OCI-LY7 (cell line): Measurements from ENCODE around the gene AGTR1. TPM values are rescaled to one million over a fixed set of nuclear protein-coding genes. Genes with fewer than 3 reads are reported as not detected.

ENCODE experiments used
- BruUV-seq: library from RNA; stranded (reverse); fragments of 400-500 nt; replicated peaks from 2 replicates; lab custom pipeline; 2021; lab: Mats Ljungman, UMichigan
- CTCF ChIA-PET: fragments of 300-600 bp; sonication (Branson Sonifier 250); formaldehyde crosslinking; loops from one replicate; lab custom pipeline; 2022; ENCODE audit warnings: antibody characterized with exemption; ENCODE audit not compliant: unreplicated experiment; lab: Charles Lee
- POLR2A ChIA-PET: fragments of 300-600 bp; sonication (Branson Sonifier 250); formaldehyde crosslinking; loops from one replicate; lab custom pipeline; 2022; ENCODE audit warnings: antibody characterized with exemption; lab: Charles Lee
- DNase-seq: peaks from one replicate; pipeline ENCODE4 v3.0.0-alpha.2; 2015; ENCODE audit warnings: low spot score
- H2AFZ ChIP-seq: fragments of 200-600 bp; sonication (generic), shearing (Covaris generic); 2 replicates; pipeline ENCODE4 v1.6.1; 2014; ENCODE audit warnings: mild to moderate bottlenecking, antibody characterized with exemption, low read length, moderate library complexity
- H3K27ac ChIP-seq: fragments of 200-600 bp; sonication (generic); 2 replicates; pipeline ENCODE4 v1.5.1; 2014; ENCODE audit warnings: mixed run types, low read depth, mild to moderate bottlenecking, moderate library complexity, low read length, inconsistent platforms; ENCODE audit not compliant: poor library complexity, severe bottlenecking
- H3K36me3 ChIP-seq: fragments of 200-600 bp; sonication (generic); 2 replicates; pipeline ENCODE4 v1.6.1; 2014; ENCODE audit warnings: mild to moderate bottlenecking, antibody characterized with exemption, low read length, moderate library complexity, mixed read lengths; ENCODE audit not compliant: insufficient read depth
- H3K4me1 ChIP-seq: fragments of 200-600 bp; sonication (generic); 2 replicates; pipeline ENCODE4 v1.5.1; 2014; ENCODE audit warnings: mild to moderate bottlenecking, low read length; ENCODE audit not compliant: insufficient read depth, poor library complexity, severe bottlenecking
- H3K4me2 ChIP-seq: fragments of 200-600 bp; sonication (generic); 2 replicates; pipeline ENCODE4 v1.6.1; 2014; ENCODE audit warnings: mild to moderate bottlenecking, low read length
- H3K4me3 ChIP-seq: fragments of 200-600 bp; sonication (generic); 2 replicates; pipeline ENCODE4 v1.5.1; 2014; ENCODE audit warnings: mild to moderate bottlenecking, low read depth, low read length; ENCODE audit not compliant: poor library complexity, severe bottlenecking
- H3K79me2 ChIP-seq: fragments of 200-600 bp; sonication (generic); 2 replicates; pipeline ENCODE4 v1.6.1; 2016; ENCODE audit warnings: low read depth, mild to moderate bottlenecking, low read length, moderate library complexity, mixed read lengths; ENCODE audit not compliant: insufficient read depth
- H3K9me2 ChIP-seq: fragments of 200-600 bp; sonication (generic); 2 replicates; pipeline ENCODE4 v1.6.1; 2016; ENCODE audit warnings: mild to moderate bottlenecking, low read length, mixed read lengths; ENCODE audit not compliant: insufficient read depth
- H3K9me3 ChIP-seq: fragments of 200-600 bp; sonication (generic); 2 replicates; pipeline ENCODE4 v1.6.1; 2014; ENCODE audit warnings: mild to moderate bottlenecking, mixed run types, low read length, mixed read lengths
- H4K20me1 ChIP-seq: fragments of 200-600 bp; sonication (generic); 2 replicates; pipeline ENCODE4 v1.6.1; 2014; ENCODE audit warnings: mild to moderate bottlenecking, antibody characterized with exemption, low read length, moderate library complexity, mixed read lengths; ENCODE audit not compliant: insufficient read depth
- EZH2phosphoT487 ChIP-seq: fragments of 200-600 bp; sonication (generic); IDR thresholded peaks from 2 replicates; pipeline ENCODE4 v1.6.1; 2018; ENCODE audit warnings: low read depth, borderline replicate concordance, mild to moderate bottlenecking, mixed run types, antibody characterized with exemption, low read length, moderate library complexity, mixed read lengths
- intact Hi-C: fragments of 100-400 bp; cut with micrococcal nuclease; formaldehyde crosslinking; loops from one replicate; pipeline ENCODE4 v1.10.0; 2022; ENCODE audit not compliant: unreplicated experiment
- total RNA-seq, 2 experiments: library from RNA; depleted of rRNA in 1 of 2; stranded (reverse); fragments of >200 nt in 1 of 2; shearing (Covaris generic) in 1 of 2; gene quantifications; 2 replicates each; pipeline ENCODE4 v1.2.3, GENCODE V29; 2014 to 2022
- TF ChIP-seq, protein P1 (sequence below): fragments of 200-600 bp; sonication (generic); conservative IDR thresholded peaks from 2 replicates; pipeline ENCODE4 v1.5.1; 2014; ENCODE audit warnings: mild to moderate bottlenecking, antibody characterized with exemption, low read length, moderate library complexity, mixed read lengths

The AGTR1 gene
- total RNA-seq, 2 experiments from 2014 or later, result not detected

DNA sequence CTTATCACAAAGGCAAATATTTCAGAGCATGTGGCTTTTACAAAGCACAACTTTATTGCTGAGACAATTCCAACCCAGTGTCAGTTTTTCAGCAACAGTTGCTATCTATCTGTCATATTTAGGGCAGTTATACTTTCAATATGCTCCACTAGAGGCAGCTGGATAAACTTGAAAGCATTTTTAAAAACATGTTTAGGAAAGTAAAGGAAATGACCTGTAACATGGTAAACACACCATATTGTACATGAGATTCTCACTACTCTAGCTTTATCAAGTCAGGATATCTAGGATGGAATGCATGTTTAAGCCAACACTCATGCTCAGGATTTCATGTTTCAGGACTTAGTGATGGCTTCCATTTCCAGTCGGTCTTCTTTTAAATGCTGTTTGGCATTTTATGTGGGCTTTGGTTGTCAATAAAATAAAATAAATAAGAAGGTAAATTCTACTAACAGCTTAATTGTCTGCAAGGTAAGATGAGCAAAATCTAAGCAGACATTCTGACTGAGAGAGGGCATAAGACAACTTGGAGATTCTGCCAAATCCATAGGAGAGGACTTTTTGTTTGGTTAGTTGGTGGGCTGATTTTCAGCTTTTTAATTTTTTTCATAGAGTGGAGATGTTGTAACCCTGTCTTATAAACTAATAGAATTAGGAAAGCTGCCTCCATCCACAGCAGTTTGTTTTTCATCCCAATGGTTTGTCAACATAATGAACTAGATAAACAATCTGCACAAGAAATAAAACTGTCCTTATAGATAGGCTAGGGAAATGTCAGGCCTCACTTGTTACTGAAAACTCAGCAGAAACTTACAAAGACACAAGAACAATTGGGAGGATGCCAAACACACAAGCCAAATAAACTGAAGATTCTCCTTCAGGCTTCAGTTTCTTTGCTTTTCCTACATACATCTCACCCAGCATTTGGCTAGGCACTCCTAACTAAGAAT is 66.6 kb downstream of the AGTR1 start:
- intact Hi-C loops, result no loop called here
- no TSS peak for BruUV-seq
- TF ChIP-seq, protein P1, sequence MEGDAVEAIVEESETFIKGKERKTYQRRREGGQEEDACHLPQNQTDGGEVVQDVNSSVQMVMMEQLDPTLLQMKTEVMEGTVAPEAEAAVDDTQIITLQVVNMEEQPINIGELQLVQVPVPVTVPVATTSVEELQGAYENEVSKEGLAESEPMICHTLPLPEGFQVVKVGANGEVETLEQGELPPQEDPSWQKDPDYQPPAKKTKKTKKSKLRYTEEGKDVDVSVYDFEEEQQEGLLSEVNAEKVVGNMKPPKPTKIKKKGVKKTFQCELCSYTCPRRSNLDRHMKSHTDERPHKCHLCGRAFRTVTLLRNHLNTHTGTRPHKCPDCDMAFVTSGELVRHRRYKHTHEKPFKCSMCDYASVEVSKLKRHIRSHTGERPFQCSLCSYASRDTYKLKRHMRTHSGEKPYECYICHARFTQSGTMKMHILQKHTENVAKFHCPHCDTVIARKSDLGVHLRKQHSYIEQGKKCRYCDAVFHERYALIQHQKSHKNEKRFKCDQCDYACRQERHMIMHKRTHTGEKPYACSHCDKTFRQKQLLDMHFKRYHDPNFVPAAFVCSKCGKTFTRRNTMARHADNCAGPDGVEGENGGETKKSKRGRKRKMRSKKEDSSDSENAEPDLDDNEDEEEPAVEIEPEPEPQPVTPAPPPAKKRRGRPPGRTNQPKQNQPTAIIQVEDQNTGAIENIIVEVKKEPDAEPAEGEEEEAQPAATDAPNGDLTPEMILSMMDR, result no peak
- no peak for TF ChIP-seq EZH2phosphoT487
- DNase-seq, result no peak
- H3K27ac ChIP-seq, result no peak overlapping the region
- no peaks in the 10 kb centered on the region for H3K4me1 ChIP-seq
- POLR2A ChIA-PET, result interaction anchor here (0.6 to 1.0 kb wide), 3 partner anchors 33 to 392 kb away, joined by 3 read pairs; no protein-coding TSS in a partner anchor
- no peaks in the 10 kb centered on the region for H3K79me2 ChIP-seq
- H3K4me2 ChIP-seq, result no peak overlapping the region
- H4K20me1 ChIP-seq, result no peaks in the 10 kb centered on the region
- no peaks in the 10 kb centered on the region for H3K9me2 ChIP-seq
- no peaks in the 10 kb centered on the region for H3K9me3 ChIP-seq
- H2AFZ ChIP-seq, result no peak overlapping the region
- CTCF ChIA-PET, result no interaction called here
- H3K36me3 ChIP-seq, result no peaks in the 10 kb centered on the region
- no peak overlapping the region for H3K4me3 ChIP-seq

DNA sequence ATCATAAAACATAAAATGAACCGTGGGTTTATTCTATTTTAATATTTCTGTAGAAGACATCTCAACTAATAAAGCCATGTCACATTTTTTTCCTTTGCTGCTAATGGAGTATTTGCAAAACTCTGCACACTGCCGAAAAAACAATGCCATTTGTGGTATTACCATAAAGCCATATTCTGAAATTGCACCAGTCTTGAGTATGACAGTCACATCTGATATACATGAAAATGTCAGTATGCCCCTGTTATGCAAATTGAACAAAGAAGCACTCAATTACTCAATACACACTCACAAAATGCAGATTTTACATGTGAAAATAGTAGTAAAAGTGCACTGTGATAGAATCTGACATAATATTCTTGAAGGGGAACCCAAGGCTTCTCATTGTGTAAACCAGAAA is 74.7 kb downstream of the AGTR1 start:
- intact Hi-C loops, result no loop called here
- DNase-seq, result no peak
- no peak overlapping the region for H2AFZ ChIP-seq
- no peak overlapping the region for H3K4me2 ChIP-seq
- no peak overlapping the region for H3K27ac ChIP-seq
- no TSS peak for BruUV-seq
- H3K4me1 ChIP-seq, result no peaks in the 10 kb centered on the region
- no peaks in the 10 kb centered on the region for H3K79me2 ChIP-seq
- no peaks in the 10 kb centered on the region for H3K9me3 ChIP-seq
- ChIA-PET CTCF (no interaction called here), POLR2A (no interaction called here)
- no peaks in the 10 kb centered on the region for H3K36me3 ChIP-seq
- TF ChIP-seq, protein P1, result no peak
- no peak for TF ChIP-seq EZH2phosphoT487
- no peaks in the 10 kb centered on the region for H3K9me2 ChIP-seq
- H4K20me1 ChIP-seq, result no peaks in the 10 kb centered on the region
- no peak overlapping the region for H3K4me3 ChIP-seq

DNA sequence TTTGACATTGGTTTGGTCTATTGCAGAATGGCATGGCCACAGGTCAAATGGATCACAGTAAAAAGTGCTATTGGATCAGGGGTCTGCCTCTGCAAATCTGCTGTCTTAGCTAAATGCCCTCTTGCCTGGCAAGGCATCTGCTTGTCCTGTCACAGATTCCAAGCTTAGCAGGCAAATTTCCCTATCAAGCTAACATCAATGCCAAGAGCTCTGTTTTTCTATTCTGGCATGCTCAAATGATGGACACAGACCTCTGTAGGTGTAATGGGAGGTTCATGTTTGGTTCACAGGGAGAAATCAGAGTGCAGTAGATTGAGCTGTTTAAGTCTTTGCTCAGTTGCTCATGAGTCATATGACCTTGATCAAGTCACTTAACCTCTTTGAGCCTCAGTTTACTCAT is 75.1 kb downstream of the AGTR1 start:
- Histone ChIP-seq H3K27ac (no peak overlapping the region), H3K79me2 (no peaks in the 10 kb centered on the region), H4K20me1 (no peaks in the 10 kb centered on the region), H3K9me3 (no peaks in the 10 kb centered on the region), H3K4me1 (no peaks in the 10 kb centered on the region), H3K36me3 (no peaks in the 10 kb centered on the region), H3K4me3 (no peak overlapping the region), H3K4me2 (no peak overlapping the region), H3K9me2 (no peaks in the 10 kb centered on the region), H2AFZ (no peak overlapping the region)
- intact Hi-C loops, result no loop called here
- no peak for TF ChIP-seq EZH2phosphoT487
- TF ChIP-seq, protein P1, result no peak
- no TSS peak for BruUV-seq
- CTCF ChIA-PET, result no interaction called here
- no peak for DNase-seq
- POLR2A ChIA-PET, result no interaction called here
